ENCODE data around the gene SHISA4.
A peak's percentile ranks its signal among the peaks of the same experiment; 100 is the strongest.

Gene SHISA4

DNA sequence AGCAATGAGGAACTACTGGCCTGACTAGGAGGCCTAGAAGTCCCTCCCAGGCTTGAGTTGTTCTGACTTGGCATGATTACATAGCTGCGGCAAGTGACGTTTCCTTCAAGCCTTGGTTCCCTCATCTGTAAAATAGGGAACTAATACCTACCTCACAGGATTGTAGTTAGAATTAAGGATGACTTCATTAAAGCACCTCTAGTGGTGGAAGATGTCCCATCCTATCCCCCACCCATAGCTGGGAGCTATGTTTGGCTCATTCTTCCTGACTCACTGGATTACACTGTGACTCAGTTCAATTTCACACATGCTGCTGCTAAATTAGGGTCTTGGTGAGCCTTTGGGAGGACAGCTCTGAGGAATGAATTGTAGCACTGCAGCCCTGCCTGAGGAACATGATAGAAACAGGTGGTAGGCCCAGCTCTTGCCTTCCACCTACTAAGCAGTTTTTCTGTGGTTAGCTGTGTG, 6.0 kb upstream of the SHISA4 start:
- no peak for DNase-seq

DNA sequence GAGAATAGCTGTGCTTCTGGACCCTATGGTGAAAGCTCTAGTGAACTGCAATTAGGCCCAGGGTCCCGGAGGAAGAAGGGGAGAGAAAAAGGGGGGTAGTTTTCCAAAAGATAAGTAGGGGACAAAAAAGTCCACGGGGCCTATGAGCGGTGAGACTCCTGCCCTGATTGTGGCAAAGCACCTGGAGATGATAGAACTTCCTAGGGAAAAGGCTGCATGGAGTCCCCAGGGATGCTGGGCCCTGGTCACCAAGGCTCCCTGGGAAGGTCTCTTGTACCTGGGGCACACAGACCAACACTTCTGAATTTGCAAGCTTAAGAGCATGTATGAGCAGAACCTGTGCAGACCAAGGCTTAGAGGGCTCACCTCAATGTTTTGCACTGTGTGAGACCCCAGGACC, 5.4 kb upstream of the SHISA4 start:
- no peak for DNase-seq

DNA sequence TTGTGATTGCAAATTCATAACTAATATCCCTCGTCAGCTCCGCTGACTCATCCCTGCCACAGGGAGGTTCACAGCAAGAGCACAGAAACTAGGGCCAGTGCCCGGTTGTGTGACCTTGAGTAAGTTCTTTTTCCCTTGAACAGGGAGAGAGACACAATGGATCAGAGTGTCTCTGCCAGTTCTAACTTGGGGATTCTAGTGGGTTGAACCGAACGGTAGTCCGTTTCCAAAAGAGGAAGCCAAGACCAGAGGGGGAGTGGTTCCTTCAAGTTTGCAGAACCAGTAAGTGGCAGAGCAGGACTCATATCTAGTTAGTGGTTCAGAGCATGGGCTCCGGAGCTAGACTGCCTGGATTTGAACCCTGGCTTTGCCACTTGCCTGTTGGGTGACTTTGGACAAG, 4.9 kb upstream of the SHISA4 start:
- DNase-seq, result no peak

DNA sequence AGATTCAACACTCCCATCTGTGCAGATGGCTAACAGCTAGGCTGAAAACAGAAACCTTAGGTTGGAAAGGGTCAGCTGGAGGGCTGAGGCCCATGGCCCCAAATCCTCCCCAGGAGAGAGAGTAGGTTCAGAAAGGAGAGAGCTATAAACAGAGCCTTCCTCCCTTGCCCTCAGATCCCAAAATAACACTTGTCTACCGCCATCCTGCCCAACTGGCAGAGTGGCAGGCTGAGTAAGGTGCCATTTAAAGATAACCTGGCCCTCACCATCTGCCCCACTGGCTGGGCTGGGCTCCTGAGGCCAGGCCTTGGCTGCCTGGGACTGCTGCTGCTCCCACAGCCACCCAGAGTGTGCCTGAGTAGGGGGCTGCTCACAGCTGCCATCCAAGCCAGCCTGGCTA, 4.3 kb upstream of the SHISA4 start:
- no peak for DNase-seq

DNA sequence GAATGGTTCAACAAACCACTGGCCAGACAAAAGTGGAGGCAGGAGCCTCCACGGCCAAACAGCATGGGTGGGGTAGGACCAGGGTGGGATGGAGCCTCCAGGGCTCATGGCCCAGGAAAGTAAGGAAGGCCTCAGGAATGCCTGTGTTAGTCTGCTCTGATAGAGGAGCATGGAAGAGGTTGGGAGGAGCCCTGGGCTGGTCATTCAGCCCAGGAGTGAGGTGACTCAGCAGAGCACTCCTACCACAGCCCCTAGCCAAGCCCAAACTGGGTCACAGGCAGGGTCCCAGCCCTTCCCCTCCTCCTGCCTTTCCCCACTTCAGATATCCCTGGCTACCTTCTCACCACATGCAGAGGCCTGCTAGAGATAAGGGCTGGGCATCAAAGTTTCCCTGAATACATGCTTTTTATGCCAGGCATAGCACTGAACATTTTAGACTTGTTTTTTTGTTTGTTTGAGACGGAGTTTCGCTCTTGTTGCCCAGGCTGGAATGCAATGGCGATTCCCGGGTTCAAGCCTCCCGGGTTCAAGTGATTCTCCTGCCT, 3.1 kb upstream of the SHISA4 start:
- DNase-seq, result no peak

DNA sequence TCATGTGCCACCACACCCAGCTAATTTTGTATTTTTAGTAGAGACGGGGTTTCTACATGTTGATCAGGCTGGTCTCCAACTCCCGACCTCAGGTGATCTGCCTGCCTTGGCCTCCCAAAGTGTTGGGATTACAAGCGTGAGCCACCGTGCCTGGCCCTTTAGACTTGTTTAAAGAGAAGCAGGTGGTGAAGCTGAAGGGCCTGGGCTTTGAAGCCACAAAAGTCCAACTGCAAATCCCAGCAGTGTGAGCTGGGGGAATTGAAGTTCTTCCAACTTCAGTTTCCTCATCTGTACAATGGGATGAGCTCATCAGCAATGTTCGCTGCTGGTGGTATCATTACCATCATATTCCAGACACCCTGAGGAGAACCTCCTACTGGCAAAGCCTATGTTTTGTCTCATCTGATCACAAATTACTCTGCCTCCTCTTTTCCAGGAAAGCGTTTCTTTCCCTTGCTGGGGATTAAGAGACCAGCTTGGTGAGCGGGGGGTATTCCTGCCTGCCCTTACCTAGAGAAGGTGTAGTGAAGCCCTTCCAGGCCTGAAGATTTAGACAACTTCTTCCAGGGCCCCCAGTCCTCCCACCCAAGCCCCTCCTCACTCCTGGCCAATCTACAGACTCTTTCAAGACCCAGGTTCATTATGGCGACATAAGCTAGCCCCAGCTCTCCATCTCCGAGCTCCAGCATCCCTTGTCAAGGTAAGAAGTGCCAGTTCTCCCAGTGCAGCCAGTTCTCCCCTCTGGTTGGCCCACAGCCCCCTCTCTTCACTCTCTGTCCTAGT, 2.4 kb upstream of the SHISA4 start:
- DNase-seq, result no peak

DNA sequence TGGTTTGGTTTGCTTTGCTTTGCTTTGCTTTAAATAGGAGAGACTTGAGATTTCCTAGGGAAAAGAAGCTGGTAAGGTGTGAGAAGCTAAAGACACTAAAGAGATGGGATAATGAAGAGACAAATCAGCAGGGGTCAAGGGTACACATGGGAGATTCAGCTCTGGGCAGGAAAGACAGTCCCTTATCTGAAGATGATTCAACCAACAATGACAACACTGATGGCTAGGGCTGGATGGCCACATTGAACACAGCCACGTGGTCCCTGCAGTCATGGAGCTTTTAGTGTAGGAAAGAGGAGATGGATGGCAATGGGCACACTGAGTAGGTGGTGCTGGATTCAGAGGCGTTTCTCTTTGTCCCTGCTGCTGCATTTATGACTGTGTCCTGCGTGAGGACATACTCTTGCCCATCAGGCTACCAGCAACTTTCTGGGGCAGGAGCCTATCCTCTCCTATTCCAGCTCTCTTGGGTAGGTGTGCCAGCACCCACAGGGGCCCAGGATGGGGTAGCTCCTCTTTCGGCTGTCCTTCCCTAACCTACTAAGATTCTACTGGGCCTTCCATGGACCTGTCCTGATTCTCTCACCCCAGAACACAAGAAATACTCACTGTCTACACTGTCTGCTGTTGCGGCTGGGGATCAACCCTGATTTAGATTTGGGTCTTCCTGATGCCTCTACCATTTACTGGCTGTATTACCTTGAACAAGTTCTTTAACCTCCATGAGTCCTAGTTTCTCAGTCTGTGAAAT, 1.4 kb upstream of the SHISA4 start:
- DNase-seq, result no peak

DNA sequence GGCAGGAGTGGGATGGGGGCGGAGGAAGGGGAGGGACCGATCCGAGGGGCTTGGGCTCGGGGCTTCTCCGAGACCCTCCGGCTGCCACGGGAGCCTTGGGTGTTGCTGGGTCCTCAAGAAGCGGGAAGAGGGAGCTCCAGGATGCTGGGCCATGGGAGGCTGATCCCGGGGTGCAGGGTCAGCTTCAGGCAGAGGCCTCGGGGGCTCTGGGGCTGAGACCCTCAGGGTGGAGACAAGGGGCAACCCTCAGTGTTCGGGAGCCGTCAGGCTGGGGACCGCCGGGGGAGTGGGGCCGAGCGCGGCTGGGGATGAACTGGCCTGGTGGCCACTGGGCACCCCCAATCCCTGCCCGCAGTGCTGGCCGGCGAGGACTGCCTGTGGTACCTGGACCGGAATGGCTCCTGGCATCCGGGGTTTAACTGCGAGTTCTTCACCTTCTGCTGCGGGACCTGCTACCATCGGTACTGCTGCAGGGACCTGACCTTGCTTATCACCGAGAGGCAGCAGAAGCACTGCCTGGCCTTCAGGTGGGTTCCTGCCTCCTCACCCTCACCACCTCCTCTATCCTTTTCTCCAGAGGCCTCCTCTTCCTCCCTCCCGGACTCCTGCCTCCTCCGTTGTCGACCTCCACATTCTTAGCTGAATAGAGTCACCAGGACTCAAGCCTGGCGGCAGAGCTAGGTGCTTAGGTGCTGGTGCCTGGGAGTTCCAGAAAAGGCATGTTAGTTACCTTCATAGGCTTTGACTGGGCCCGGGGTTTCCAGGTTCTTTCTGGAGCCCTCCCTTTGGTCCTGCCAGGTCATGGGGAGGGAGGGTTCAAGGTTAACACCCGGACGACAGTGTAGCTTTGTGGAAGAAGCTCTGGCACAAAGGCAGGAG, 631 bp downstream of the SHISA4 start:
- DNase-seq, result no peak

DNA sequence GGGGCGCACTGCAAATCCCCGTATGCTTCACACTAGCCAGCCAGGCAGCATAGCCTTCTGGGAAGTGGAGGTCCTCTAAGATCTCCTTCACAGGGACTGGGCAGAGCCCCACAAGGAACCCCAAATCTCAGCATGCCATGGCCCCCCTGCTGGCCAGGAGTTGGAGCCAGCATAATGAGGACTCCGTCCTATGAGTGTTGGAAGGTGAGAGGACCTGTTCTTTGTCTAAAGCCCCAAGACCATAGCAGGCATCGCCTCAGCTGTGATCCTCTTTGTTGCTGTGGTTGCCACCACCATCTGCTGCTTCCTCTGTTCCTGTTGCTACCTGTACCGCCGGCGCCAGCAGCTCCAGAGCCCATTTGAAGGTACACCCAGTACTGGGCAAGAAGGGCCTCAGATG, 1.5 kb downstream of the SHISA4 start:
- no peak for DNase-seq

DNA sequence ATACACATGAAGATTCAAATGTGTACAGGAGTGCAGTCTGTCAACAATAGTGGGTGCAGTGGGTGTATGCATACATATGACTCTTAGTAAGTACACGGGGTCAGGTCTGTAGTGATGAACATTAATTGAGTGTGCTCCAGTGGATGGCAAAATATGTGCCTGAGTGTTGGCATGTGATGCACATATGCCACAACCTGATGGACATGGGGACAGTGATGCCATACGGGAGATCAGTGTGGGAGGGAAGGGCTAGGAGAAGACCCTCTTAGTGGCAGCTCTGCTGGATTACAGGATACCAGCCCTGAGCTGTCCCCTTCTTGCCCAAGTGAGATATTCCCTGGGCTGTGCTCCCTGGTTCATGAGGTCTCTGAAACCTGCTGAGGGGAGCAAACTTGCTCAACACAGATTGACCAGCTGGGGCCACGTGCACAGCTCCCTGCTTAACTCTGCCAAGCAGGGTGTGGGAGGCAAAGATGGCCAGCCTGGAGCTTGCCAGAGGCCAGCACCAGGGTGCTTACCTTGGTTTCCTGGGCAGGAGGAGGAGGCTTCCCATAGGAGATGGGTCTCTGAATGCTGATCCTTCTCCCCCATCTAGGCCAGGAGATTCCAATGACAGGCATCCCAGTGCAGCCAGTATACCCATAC, 2.2 kb downstream of the SHISA4 start:
- DNase-seq, result no peak

DNA sequence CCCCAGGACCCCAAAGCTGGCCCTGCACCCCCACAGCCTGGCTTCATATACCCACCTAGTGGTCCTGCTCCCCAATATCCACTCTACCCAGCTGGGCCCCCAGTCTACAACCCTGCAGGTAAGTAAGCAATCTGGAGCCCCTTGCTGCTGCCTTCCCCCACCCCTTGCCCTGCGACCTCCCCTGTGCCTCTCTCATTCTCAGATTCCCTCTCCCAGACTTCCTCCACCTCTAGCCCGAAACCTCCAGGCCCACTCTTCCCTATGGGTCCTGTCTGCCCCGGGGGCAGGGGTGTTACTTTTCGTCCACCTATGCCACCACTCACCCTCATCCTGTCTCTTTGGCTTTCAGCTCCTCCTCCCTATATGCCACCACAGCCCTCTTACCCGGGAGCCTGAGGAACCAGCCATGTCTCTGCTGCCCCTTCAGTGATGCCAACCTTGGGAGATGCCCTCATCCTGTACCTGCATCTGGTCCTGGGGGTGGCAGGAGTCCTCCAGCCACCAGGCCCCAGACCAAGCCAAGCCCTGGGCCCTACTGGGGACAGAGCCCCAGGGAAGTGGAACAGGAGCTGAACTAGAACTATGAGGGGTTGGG, 2.9 kb downstream of the SHISA4 start:
- DNase-seq, result no peak

DNA sequence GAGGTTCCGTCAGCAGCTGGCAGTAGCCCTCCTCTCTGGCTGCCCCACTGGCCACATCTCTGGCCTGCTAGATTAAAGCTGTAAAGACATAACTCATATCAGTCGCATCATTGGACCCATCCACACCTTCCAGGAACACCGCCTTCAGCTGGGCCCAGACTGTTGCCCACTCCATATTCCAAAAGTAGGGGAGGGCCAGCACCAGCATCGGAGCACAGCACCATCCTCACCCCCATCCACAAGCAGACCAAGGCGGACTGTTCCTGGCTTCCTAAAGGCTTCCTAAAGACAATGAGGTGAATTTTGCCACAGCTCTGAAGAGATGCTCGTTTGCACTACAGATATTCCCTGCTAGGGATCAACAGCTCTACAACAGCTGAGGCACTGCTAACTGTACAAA, 3.5 kb downstream of the SHISA4 start:
- DNase-seq, result no peak

DNA sequence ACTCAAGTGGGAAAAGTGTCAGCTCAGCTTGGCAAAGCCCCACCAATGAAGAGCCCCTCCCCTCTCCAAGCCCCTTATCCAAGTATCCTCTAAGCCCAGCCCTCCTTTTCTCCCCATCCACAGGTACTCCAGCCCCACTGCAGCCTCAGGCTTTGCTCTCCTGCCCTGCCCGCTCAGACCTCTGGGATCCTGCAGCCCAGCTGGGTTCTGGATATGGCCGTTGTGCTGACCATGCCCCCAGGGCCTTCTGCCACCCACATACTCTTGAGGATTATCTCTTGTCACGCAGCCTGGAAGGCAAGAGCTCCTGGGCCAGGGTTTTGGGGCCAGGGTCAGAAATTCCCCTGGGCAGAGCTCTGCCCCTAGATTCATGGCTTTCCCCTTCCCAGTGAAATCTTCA, 4.7 kb downstream of the SHISA4 start:
- DNase-seq, result no peak

DNA sequence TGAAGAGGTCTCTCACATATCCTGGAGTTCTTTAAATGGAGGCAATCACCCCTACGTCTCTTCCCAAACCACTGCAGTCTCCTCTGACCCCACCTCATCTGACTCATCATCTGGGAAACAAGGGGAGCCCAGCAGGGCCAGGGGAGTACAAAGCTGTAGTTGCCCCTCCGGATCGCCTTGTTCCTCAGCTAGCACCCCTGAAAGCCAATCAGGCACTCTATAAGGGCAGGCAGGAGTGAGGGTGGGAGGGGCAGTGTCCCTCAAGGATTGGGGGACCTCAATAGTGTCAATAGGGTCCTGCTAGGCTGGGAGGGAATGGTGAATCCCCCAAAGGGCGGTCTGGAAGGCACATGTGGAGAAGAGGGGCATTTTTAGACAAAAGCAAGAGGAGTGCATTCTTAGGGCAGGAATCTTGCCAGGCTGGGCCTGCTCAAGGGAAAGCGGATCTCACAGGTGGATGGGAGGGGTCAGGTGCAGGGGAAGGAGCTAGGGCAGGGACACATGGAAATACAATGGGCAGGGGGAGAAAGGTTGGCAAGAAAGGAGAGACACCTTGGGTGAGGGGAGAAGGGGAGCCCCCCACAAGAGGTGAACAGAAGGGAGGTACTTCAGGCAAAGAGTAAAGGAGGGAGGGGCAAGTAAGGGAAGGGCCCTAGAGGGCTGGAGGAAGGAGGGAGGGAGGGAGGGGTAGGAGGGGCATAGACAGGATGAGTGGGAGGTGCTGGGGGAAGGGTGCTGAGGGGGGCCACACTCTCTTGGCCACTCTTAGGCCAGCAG, 5.8 kb downstream of the SHISA4 start:
- DNase-seq, result no peak

DNA sequence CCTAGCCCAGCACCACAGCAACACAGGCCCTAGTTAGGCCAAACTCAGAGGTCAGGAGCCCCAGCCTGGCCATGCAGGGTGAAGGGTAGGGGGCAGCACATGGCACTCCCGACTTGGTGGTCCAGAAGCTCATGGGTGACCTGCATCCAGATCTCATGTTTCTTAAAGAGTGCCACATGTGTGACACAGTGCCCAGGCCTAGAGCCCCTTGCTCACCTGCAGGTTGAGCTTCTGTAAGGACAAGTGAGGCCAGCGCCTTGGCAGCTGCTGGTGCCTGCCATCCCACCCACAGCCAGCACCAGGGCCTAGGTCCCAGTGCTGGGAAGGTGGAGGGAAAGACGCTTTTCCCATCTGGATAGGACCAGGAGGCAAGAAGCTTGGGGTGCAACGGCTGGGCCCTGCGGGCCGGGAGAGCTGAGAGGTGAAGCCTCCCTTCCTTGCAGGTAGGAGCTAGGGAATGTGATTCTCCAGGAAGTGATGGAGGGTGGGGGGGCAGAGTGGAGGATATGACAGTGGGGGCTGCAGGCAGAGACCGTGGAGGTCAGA, 6.5 kb downstream of the SHISA4 start:
- no peak for DNase-seq

DNA sequence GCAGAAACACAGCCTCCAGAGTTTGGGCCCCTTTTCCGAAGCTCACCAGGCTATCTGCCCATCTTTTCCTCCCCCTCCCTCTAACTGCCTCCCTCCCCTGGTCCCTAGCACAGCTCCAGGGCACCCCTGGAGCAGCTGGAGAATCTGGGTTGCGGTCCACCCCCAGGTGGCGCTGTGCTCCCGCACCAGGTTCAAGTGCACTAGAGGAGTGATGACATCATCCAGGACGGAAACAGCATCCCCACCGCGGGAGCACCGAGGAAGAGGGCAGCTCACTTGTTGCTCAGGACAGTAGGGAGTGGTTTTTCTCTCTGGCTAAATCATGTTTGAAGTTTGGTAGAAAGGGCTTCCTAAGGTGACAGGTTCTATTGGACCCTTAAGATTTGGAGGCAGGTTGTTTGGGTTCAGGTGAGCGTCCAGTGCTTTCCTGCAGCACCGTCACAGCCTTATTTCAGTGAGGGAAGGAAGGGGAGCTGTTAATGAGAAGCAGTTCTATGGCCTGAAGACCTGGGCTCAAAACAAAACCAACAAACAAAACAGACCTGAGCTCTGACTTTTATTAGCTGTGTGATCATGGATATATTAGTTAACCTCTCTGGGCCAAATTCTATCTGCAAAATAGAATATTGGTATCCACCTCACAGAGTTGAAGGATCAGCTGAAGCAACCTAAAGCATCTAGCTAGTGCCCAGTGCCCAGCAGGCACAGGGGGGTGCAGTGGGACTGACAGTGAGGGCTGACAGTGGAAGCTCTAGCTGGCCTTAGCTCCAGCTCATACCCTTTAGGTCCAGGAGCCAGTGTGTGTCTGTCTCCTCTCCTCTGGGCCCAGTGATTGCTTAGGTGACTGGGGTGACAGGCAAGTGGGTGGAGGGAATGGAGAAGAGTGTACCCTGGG, 7.5 kb downstream of the SHISA4 start:
- DNase-seq, result peak; percentile 40 to 67 (median 57)

DNA sequence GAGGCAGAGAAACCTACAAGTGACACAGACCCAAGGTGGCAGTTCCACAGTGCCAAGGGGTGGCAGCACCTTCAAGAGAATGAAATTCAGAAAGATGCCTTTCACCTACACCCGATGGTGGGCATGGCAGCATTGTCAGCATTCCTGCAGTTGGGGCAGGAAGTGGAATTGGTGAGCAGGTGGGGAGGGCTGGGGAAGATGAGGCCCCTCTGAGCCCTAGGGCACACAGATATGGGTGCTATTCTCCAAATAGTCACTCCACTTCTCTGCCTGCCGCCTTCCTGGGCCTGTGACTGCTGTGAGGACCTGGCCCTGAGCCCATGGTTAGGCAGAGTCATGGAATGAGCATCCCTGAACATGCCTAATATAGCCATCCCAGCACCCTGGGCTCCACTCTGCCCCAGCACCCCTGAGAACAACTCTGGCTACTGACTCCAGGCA, 8.3 kb downstream of the SHISA4 start:
- DNase-seq, result no peak

DNA sequence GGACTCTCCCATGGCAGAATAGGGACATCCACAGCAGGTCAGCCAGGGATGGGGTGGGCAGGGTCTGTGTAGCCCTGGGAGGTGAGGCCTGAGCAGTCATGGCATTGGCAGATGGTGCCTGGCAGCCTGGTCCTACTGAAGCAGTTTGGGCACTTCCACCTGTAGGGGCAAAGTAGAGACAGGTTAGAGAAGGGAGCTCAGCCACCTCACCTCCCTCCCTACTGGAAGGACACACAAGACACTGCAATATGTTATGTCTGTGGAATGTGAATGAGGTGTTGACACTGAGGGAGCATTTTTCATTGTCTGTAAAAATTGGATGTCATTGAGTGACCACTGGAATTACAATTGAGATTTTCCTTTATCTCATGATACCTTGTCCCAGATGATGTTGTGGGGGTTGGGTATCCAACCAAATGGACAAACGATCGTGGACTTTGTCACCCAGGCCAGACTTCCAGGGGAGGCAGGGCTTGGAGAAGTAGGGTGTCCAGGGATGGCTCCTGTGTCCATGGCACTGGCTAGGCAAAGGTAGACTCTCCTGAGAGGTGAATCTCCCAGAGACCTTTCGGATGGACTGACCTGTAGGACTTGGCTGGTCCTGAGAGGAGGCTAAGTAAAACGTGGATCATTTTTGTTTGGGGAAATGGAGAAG, 9.7 kb downstream of the SHISA4 start:
- DNase-seq, result no peak

DNA sequence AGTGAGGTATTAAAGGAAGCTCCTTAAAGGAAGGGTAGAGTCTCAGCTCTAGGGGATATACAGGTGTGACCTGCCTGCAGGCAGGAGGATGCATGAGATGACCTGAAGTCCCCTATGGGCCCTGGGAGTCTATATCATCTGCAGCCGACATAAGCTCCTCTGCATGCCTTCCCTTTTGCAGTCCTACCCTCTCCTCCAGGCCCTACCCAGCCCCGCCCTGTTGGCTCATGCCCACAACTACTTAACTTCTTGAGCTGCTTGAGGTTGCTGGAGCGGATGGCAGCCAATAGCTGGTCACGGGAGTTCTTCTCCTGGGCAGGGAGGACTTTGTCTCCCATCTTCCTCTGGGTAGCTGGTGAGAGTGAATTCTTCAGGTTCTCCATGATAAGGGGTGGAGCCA, 10.3 kb downstream of the SHISA4 start:
- no peak for DNase-seq

All from activated naive CD4-positive, alpha-beta T cell (primary cell).